Measurements from ENCODE around the gene HYAL2. TPM values are rescaled to one million over a fixed set of nuclear protein-coding genes. Genes with fewer than 3 reads are reported as not detected.

HYAL2 gene
- polyA plus RNA-seq, 3 donors: 18.3 to 25.8 (median 18.9) TPM

DNA sequence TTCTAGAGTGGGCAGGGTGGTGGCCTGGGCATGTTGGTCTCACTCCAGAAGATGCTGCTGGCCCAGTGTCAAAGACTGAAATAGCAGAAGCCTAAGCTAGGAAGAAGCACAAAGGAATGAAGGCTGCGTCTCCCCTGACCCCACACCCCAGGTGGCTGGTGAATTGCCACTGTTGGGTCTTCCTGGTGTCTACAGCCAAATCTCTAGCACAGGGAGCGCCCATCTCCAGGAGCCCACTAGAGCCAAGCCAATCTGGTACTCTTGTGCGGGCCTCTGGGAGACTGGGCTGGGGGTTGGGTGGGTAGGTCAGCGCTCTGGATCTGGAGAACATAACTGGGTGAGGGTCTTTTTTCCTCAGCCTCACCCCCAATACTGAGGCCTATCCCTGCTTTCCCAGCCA is 4.6 kb upstream of the HYAL2 start:
- H3K4me1 Mint-ChIP-seq: peaks cover 58% of the 10 kb centered on the region
- H3K27me3 Mint-ChIP-seq (ENCODE audit: low read depth in 3 of 3): peaks cover 0 to 1% (median 0%) of the 10 kb centered on the region in 3 donors
- Histone ChIP-seq H3K36me3 (replicated peaks in 1 of 2; ENCODE audit: control insufficient read depth in 1 of 2, insufficient read depth in 2 of 2, low read length in 2 of 2) (peaks cover 29 to 35% of the 10 kb centered on the region in 2 donors), H3K79me2 (ENCODE audit: insufficient read depth, low read length) (peaks cover 44% of the 10 kb centered on the region), H4K20me1 (ENCODE audit: insufficient read depth, low read length) (peaks cover 49% of the 10 kb centered on the region), H3K27me3 (ENCODE audit: control insufficient read depth in 2 of 2, insufficient read depth in 2 of 2, low read length in 2 of 2) (no peaks in the 10 kb centered on the region), H2AFZ (ENCODE audit: insufficient read depth, low read depth, low read length, poor library complexity, severe bottlenecking) (no peak overlapping the region), H3K27ac (ENCODE audit: low read depth in 1 of 2, low read length in 2 of 2) (peak overlapping the region in 1 of 2 donors; percentile 80), H3K9me3 (replicated peaks in 1 of 2; ENCODE audit: control insufficient read depth in 1 of 2, insufficient read depth in 1 of 2, low read length in 2 of 2) (no peaks in the 10 kb centered on the region), H3K9ac (ENCODE audit: insufficient read depth, low read length, poor library complexity, severe bottlenecking) (peak overlapping the region; percentile 82), H3K4me1 (ENCODE audit: control insufficient read depth in 1 of 2, insufficient read depth in 2 of 2, low read length in 2 of 2) (peaks cover 58 to 71% of the 10 kb centered on the region in 2 donors), H3K4me3 (replicated peaks in 1 of 3; ENCODE audit: low read depth in 2 of 3, low read length in 3 of 3) (peak overlapping the region; percentile 78 to 91 (median 84)), H3K4me2 (replicated peaks; ENCODE audit: extremely low read depth, low read length, poor library complexity, severe bottlenecking) (peak overlapping the region; percentile 94)
- peak overlapping the region; percentile 84 to 96 for H3K4me3 Mint-ChIP-seq
- no CpG with 5 or more reads among the region's 4 CpGs for WGBS (ENCODE audit: insufficient coverage)
- no peaks in the 10 kb centered on the region for H3K9me3 Mint-ChIP-seq
- no peak for DNase-seq
- intact Hi-C loops (cut with micrococcal nuclease): no loop called here
- peaks cover 31 to 51% of the 10 kb centered on the region in 2 donors for H3K36me3 Mint-ChIP-seq
- TF ChIP-seq, protein P1, sequence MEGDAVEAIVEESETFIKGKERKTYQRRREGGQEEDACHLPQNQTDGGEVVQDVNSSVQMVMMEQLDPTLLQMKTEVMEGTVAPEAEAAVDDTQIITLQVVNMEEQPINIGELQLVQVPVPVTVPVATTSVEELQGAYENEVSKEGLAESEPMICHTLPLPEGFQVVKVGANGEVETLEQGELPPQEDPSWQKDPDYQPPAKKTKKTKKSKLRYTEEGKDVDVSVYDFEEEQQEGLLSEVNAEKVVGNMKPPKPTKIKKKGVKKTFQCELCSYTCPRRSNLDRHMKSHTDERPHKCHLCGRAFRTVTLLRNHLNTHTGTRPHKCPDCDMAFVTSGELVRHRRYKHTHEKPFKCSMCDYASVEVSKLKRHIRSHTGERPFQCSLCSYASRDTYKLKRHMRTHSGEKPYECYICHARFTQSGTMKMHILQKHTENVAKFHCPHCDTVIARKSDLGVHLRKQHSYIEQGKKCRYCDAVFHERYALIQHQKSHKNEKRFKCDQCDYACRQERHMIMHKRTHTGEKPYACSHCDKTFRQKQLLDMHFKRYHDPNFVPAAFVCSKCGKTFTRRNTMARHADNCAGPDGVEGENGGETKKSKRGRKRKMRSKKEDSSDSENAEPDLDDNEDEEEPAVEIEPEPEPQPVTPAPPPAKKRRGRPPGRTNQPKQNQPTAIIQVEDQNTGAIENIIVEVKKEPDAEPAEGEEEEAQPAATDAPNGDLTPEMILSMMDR (IDR thresholded peaks at IDR 0.05): no peak
- H3K27ac Mint-ChIP-seq: peak overlapping the region; percentile 68 to 83 (median 80)

GRCh38 chr3:50326182-50326541 is 3.6 kb upstream of the HYAL2 start:
- Histone ChIP-seq H3K79me2 (ENCODE audit: insufficient read depth, low read length) (peaks cover 35% of the 10 kb centered on the region), H3K27me3 (ENCODE audit: control insufficient read depth in 2 of 2, insufficient read depth in 2 of 2, low read length in 2 of 2) (no peaks in the 10 kb centered on the region), H3K36me3 (replicated peaks in 1 of 2; ENCODE audit: control insufficient read depth in 1 of 2, insufficient read depth in 2 of 2, low read length in 2 of 2) (peaks cover 20 to 26% of the 10 kb centered on the region in 2 donors), H3K4me2 (replicated peaks; ENCODE audit: extremely low read depth, low read length, poor library complexity, severe bottlenecking) (no peak overlapping the region), H3K4me1 (ENCODE audit: control insufficient read depth in 1 of 2, insufficient read depth in 2 of 2, low read length in 2 of 2) (peaks cover 63 to 76% of the 10 kb centered on the region in 2 donors), H3K4me3 (replicated peaks in 1 of 3; ENCODE audit: low read depth in 2 of 3, low read length in 3 of 3) (no peak overlapping the region), H4K20me1 (ENCODE audit: insufficient read depth, low read length) (peaks cover 39% of the 10 kb centered on the region), H3K27ac (ENCODE audit: low read depth in 1 of 2, low read length in 2 of 2) (peak overlapping the region; percentile 26 to 56), H2AFZ (ENCODE audit: insufficient read depth, low read depth, low read length, poor library complexity, severe bottlenecking) (no peak overlapping the region), H3K9me3 (replicated peaks in 1 of 2; ENCODE audit: control insufficient read depth in 1 of 2, insufficient read depth in 1 of 2, low read length in 2 of 2) (no peaks in the 10 kb centered on the region), H3K9ac (ENCODE audit: insufficient read depth, low read length, poor library complexity, severe bottlenecking) (no peak overlapping the region)
- WGBS (ENCODE audit: insufficient coverage): 89% methylated on average over 3 of the region's 8 CpGs
- H3K27me3 Mint-ChIP-seq (ENCODE audit: low read depth in 3 of 3): peaks cover 0 to 1% (median 0%) of the 10 kb centered on the region in 3 donors
- H3K4me3 Mint-ChIP-seq: no peak overlapping the region
- TF ChIP-seq, protein P1 (IDR thresholded peaks at IDR 0.05): no peak
- H3K36me3 Mint-ChIP-seq: peaks cover 22 to 42% of the 10 kb centered on the region in 2 donors
- intact Hi-C loops (cut with micrococcal nuclease): no loop called here
- H3K9me3 Mint-ChIP-seq: no peaks in the 10 kb centered on the region
- peak overlapping the region in 6 of 7 donors; percentile 29 to 82 (median 68) for H3K27ac Mint-ChIP-seq
- DNase-seq: no peak
- peaks cover 60% of the 10 kb centered on the region for H3K4me1 Mint-ChIP-seq

Measured in CD14-positive monocyte (primary cell).